Measurements from ENCODE around the gene MYOT. TPM values are rescaled to one million over a fixed set of nuclear protein-coding genes. Genes with fewer than 3 reads are reported as not detected.

The MYOT gene
- total RNA-seq, 1 experiment from 2014 or later = not detected

GRCh38 chr5:137831105-137831504 lies 36.6 kb upstream of the MYOT start:
- Histone ChIP-seq H3F3A (ENCODE audit: low read length, unreplicated experiment) (no peaks in the 10 kb centered on the region), H2AFZ (ENCODE audit: low read length) (no peak overlapping the region), H3K9me3 (ENCODE audit: low read length) (no peaks in the 10 kb centered on the region), H3K36me3 (ENCODE audit: low read depth, low read length) (no peaks in the 10 kb centered on the region), H3K4me2 (ENCODE audit: low read length) (no peak overlapping the region), H3K9me2 (replicated peaks; ENCODE audit: low read length) (no peaks in the 10 kb centered on the region), H4K20me1 (ENCODE audit: low read length) (no peaks in the 10 kb centered on the region), H3K27ac (ENCODE audit: low read length) (no peak overlapping the region), H3K4me3 (ENCODE audit: low read length) (no peak overlapping the region), H3K9ac (ENCODE audit: low read length) (no peak overlapping the region), H3K27me3 (ENCODE audit: low read length) (no peaks in the 10 kb centered on the region), H3K79me2 (ENCODE audit: low read length) (no peaks in the 10 kb centered on the region), H3K4me1 (ENCODE audit: insufficient read depth, low read length) (peaks cover 27% of the 10 kb centered on the region)
- no peak for ATAC-seq
- ChIA-PET CTCF (no interaction called here), POLR2A (ENCODE audit: unreplicated experiment) (no interaction called here)
- TF ChIP-seq CTCF (conservative IDR thresholded peaks at IDR 0.05; ENCODE audit: low read depth, low read length) (no peak), EZH2 (IDR thresholded peaks at IDR 0.05; ENCODE audit: low read length, unreplicated experiment) (no peak), EZH2phosphoT487 (IDR thresholded peaks at IDR 0.05; ENCODE audit: borderline replicate concordance, low read length) (no peak)
- no peak for DNase-seq
- no TSS peak for BruUV-seq (replicated peaks)
- intact Hi-C loops (cut with micrococcal nuclease) = no loop called here

- H3K27ac ChIP-seq (ENCODE audit: low read length) = no peak overlapping the region
- POLR2A ChIA-PET (ENCODE audit: unreplicated experiment) = no interaction called here
- intact Hi-C loops (cut with micrococcal nuclease) = no loop called here
Observed at GRCh38 chr5:137831526-137831925, 36.1 kb upstream of the MYOT start.

More at GRCh38 chr5:137831526-137831925, 36.1 kb upstream of the MYOT start:
- no peak overlapping the region for H3K4me3 ChIP-seq (ENCODE audit: low read length)
- no peak for ATAC-seq
- no peaks in the 10 kb centered on the region for H3F3A ChIP-seq (ENCODE audit: low read length, unreplicated experiment)
- TF ChIP-seq CTCF (conservative IDR thresholded peaks at IDR 0.05; ENCODE audit: low read depth, low read length) = no peak; the same call in 1 of the 2 replicates
- no peak for TF ChIP-seq EZH2 (IDR thresholded peaks at IDR 0.05; ENCODE audit: low read length, unreplicated experiment)
- no peak for TF ChIP-seq EZH2phosphoT487 (IDR thresholded peaks at IDR 0.05; ENCODE audit: borderline replicate concordance, low read length)
- no peak overlapping the region for H2AFZ ChIP-seq (ENCODE audit: low read length)
- no peak overlapping the region for H3K9ac ChIP-seq (ENCODE audit: low read length)
- H3K9me3 ChIP-seq (ENCODE audit: low read length) = no peaks in the 10 kb centered on the region
- no peaks in the 10 kb centered on the region for H3K9me2 ChIP-seq (replicated peaks; ENCODE audit: low read length)
- BruUV-seq (replicated peaks) = no TSS peak
- no peaks in the 10 kb centered on the region for H4K20me1 ChIP-seq (ENCODE audit: low read length)
- no peak overlapping the region for H3K4me2 ChIP-seq (ENCODE audit: low read length)
- DNase-seq = no peak
- no peaks in the 10 kb centered on the region for H3K79me2 ChIP-seq (ENCODE audit: low read length)
- CTCF ChIA-PET = no interaction called here
- H3K36me3 ChIP-seq (ENCODE audit: low read depth, low read length) = no peaks in the 10 kb centered on the region
- H3K27me3 ChIP-seq (ENCODE audit: low read length) = no peaks in the 10 kb centered on the region
- H3K4me1 ChIP-seq (ENCODE audit: insufficient read depth, low read length) = peaks cover 27% of the 10 kb centered on the region

Data from PC-3 (cell line).